ENCODE measurements around the gene HSP90B1.

The HSP90B1 gene

DNA sequence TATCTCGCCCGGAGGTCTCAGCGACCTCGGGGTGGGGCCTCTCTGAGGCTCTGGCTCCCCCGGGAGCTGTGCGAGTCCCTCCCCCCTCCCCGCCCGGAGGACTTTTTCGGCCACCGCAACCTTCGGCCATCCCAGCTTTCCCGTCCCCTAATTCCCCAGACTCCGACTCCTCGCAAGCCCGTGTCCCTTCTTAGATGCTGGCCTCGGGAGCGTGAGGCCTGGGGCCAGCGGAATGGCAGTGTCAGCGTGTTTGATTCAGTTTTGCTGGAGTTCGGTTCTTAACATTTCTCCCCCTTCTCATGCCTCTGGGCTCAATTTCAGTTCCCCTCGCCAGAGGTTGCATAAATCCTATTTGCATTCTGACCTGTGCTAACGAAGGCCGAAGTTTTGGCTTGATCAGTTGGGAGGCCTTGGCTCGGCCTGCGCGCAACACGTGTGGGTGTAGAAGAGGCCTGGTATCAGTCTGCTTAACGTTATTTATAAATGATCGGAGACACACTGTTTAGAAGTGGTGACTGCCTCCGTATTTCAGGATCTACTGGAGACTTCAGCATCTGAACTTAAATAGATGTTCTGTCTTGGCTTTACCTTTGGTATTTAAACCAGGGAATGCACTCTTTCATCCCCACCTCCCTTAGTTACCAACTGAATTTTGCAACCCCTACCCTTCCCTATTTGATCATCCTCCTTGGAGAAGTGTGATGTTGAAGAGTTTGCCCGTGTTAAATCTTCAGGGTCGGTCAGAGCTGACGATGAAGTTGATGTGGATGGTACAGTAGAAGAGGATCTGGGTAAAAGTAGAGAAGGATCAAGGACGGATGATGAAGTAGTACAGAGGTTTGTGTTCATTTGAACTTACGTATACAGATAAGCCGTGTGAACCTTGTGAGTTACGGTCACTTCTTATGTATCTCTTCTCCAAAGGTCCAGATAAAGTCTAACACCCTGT lies 851 bp downstream of the HSP90B1 start:
- DNase-seq = no peak

DNA sequence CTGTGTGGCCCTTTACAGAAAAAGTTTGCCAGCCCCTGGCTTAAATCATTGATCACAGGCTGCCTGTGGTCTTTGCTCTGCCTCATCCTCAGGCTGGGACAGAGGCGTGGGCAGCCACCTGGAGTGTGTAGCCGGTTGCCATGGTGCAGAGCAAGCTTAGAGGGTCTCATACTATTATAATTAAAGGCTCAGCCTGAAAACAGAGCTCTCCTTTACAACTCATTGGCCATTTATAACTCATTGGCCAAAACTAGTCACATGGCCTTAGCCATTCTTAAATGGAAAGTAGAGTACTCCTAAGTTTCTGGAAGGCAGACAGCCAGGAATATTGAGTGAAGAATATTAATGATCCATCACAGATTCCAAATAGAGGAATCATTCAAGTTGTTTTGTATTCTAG lies 3.0 kb downstream of the HSP90B1 start:
- no peak for DNase-seq

DNA sequence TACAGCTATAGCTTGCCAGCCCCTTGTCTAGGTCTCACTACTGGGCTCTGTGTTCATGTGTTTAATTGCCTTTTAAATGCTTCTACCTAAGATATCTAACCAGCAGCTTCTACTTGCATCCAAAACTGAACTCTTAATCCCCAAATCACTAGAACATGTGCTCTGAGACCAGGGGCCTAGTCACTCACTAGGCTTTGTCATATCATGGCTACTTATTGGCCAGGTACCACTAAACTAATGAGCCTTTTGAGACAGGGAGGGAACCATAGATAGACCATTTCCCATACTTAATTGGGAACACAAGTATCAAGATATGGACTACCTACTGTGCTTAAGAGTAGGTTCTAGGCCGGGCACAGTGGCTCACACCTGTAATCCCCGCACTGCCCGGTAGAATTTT lies 6.5 kb downstream of the HSP90B1 start:
- DNase-seq = no peak

DNA sequence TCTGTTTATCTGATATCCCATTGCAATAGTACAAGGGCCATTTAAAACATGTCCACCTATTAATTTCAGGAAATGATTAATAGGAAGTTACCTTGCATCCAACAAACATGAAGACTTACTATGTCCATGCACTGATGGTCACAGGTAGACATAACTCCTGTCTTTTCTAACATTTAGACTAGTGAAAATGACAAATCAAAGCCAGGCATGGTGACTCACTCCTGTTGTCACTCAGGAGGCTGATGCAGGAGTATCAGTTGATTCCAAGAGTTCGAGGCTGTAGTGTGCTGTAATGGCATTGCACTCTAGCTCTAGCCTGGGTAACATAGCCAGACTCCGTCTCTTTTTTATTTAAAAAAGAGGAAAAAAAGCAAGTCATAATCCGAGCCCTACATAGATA lies 14.8 kb downstream of the HSP90B1 start:
- no peak for DNase-seq

DNA sequence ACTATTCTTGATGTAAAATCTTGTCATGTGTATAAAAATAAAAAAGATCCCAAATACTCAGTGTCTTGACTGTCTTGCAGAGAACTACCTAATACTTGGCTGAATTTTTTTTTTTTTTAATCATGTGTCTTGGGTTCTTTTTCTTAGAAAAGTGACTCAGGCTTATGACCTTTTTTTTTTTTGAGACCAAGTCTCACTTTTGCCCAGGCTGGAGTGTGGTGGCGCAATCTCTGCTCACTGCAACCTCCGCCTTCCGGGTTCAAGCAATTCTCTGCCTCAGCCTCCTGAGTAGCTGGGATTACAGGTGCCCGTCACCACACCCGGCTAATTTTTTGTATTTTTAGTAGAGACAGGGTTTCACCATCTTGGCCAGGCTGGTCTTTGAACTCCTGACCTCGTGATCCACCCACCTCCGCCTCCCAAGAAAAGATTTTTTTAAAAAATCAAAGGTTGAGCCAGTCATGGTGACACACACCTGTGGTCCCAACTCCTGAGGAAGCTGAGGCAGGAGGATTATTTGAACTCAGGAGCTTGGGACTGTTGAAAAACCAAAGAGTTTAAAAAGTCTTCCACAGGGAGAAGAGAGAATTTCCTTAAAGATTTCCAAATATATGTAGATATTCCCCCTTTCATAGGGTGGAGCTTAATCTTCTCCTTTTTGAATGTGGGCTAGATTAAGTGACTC lies 17.8 kb downstream of the HSP90B1 start:
- no peak for DNase-seq

DNA sequence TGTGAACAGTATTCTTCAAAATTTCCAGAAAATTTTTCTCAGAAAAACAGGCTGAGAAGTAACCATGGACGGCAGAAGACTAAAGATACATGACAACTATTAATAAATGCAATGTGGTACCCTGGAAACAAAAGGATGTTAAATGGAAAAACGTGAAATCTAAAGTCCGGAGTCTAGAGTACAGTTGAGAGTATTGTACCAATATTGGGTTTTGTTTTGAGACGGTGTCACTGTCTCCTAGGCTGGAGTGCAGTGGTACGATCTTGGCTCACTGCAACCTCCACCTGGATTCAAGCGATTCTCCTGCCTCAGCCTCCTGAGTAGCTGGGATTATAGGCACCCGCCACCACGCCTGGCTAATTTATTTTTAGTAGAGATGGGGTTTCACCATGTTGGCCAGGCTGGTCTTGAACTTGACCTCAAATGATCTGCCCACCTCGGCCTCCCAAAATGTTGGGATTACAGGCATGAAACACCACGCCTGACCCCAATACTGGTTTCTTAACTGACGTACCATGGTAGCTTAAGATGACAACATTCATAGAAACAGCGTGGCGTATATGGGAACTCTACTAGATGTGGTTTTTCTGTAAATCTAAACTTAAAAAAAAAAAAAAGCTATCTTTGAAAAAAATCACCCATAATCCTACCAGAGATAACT lies 18.7 kb downstream of the HSP90B1 start:
- DNase-seq = no peak

DNA sequence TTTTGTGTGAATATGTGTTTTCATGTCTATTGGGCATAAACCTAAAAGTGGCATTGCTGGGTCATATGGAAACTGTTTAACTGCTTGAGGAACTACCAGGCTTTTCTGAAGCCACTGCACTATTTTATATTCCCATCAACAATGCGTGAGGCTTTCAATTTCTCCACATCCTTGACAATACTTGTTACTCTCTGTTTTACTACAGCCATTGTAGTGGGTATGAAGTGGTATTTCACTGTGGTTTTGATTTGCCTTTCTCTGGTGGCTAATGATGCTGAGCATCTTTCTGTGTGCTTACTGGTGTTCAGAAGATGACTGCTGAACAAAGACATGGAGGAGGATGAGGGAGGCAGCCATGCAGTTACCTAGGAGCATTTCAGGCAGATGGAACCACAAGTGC lies 22.3 kb downstream of the HSP90B1 start:
- no peak for DNase-seq

DNA sequence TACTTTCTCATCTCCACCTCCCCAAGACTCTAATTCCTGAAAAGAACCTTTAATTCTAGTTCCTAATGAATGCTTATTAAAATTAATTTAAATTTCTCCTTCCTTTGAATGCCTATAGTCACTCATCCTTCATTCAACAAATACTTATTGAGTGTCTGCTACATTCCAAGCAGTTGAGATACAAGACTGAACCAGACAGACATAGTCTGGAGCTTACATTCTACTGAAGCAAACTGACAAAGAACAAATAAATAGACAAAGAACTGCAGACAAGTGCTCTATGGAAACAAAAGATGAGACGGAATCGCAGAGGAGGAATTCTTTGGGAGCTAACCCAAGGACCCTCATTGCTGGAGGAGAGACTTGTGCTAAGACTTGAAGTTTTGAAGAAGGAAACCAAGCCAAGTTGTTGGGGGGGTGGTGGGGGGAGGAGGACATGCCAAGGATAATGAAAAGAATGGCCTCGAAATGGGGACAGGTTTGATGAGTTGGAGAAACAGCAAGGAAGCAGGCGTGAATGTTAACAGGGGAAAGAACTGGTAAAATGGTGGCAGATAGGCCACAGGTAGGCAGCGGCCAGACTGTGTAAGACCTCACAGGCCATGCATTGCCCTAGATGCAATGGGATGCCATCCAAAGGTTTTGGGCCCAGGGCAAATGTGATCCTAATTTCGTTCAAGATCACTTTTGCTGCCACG lies 25.8 kb downstream of the HSP90B1 start:
- no peak for DNase-seq

DNA sequence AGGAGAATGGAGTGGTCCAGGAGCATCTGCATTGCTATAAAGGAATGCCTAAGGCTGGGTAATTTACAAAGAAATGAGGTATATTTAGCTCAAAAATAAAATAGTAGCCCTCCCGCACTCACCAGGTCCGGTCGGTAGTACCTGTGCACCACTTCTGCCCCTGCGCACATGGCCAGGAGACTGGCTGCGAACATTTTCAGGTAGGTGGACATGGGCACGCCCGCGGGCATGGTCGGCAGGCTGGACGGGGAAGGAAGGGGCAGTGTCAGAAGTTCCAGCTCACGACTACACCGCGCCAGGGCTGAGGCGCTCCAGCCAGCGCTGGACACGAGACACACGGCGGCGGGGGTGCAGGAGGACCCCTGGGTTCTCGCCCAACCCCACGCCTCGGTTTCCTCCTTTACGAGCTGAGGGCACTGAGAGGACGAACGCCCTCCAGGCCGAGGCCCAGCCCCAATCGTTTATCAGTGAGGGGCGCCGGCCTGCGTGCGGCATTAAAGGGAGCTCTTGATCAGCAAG lies 26.4 kb downstream of the HSP90B1 start:
- DNase-seq = peak; percentile 3

DNA sequence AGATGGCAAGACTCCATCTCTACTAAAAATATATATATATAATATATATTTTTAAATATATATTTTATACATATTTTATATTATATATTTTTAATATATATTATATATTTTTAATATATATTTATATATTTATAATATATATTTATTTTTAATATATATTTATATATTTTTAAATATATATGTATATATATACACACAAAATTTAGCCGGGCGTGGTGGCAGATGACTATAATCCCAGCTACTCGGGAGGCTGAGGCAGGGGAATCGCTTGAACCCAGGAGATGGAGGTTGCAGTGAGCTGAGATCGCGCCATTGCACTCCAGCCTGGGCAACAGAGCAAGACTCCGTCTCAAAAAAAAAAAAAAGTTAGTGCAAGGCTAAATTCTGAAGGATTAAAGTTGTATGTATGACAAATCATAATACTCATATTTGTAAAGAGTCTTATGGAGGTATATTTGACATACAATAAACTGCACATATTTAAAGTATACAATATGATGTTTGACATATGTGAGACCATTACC lies 27.7 kb downstream of the HSP90B1 start:
- DNase-seq = no peak

DNA sequence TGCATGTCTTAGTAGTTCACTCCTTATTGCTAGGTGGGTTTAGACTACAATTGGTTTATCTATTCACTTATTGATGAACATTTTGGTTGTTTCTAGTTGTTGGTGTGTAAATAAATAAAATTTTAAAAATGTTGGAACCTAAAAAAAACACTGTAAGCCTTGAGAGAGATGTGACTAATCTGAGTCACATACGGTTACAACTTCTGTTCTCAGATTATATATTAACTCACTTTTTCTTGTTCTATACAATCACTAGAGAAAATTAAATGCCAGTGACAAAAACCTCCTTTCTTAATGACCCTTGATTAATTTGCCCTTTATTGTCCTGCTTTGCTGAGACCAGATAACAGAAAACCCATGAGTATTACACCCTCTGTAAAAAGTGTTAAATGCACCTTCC lies 28.4 kb downstream of the HSP90B1 start:
- no peak for DNase-seq

DNA sequence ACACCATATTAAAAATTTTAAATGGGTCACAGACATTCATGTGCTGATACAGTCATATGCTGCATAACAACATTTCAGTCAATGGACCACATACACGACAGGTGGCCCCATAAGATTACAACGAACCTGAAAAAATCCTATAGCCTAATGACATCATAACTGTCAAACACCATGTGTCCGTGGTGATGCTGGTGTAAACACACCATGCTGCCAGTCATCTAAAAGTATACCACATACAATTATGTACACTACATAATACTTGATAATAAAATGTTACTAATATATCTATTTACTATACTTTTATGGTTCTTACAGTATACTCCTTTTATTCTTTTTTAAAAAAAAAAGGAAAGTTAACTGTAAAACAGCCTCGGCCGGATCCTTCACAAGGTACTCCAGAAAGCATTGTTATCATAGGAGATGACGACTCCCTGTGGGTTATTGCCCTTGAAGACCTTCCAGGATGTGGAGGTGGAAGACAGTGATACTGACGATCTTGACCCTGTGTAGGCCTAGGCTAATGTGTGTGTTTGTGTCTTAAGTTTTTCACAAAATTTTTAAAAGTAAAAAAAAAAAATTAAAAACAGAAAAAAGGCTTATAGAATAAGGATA lies 30.5 kb downstream of the HSP90B1 start:
- DNase-seq = no peak

DNA sequence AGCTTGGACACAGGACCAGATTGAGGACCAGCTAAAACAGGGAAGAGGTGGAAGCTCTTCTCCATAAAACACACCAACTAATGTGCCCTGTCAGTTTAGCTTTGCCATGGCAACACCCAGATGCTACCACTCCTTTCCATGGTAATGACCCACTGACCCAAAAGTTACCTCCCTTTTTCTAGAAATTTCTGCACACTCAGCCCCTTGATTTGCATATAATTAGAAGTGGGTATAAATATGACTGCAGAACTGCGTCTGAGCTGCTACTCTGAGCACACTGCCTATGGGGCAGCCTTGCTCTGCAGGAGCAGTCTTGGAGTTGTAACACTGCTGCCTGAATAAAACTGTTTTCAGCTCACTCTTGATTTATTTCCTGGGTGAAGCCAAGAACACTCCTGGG lies 32.3 kb downstream of the HSP90B1 start:
- no peak for DNase-seq

DNA sequence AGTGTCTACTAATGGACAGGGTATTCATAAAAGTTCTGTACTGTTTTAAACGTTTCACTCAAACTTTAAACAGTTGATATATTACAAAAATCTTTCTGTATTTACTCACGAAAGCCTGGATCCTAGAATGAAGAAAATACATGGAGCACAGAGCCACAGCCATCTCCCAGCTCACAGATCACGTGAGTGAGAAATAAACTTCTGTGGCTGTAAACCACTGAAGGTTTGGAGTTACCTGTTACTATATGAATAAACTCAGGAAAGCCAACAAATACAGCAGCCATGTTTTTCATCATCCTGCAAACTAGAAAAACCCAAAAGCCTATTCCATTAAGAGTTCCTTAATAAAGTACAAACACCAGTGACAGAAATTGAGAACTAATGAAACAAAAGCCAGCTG lies 34.6 kb downstream of the HSP90B1 start:
- DNase-seq = no peak

DNA sequence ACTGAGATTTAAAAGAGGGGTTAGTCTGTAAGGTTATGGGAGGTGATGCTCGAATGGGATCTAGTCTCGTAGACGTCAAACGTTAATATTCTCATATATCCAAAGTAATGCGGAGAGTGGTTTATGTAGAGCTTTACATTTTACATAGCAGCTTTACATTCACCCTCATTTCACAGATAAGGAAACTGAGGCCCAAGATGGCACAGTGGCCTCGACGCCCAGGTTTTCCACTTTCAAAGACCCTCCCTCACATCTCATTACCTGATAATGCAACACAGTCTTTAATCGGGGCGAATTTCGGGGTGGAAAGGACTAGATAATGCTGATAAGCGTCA lies 35.0 kb downstream of the HSP90B1 start:
- DNase-seq = no peak

DNA sequence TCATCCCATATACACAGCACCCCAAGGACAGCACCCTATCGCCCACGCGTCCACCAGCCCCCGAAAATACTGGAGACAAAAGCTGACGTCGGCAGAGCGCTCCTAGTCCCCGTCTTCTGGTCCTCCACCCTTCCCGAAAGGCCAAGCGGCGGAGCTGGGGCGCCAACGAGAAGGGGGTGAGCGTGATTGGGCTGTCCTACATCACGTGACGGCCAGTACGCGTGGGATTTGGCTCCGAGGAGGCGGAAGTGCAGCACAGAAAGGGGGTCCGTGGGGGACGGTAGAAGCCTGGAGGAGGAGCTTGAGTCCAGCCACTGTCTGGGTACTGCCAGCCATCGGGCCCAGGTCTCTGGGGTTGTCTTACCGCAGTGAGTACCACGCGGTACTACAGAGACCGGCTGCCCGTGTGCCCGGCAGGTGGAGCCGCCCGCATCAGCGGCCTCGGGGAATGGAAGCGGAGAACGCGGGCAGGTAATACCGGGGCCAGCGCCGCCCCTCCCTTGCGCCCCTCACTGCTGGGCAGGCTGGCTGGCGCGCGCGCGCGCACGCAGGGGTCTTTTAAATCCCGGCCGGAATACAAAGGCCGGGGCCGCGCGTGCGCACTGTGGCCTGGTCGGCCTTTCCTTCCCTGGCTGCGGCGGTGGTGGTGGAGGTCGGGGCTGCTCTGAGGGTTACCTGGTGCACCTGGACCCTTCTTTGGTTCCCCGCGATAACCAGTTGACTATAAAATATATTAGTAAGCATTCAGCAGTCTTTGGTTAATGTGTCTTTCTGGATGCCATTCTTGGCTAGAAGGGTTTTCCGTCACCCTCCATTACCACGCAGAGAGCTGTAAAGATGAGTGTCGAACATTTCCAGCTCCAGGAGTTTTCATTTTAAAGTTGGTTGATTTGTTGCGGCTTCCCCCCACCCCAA lies 35.6 kb downstream of the HSP90B1 start, which contains the start of gene TDG:
Gene TDG (plus strand): TSS at position 283 of the 915 bp plus-strand sequence. CDS start 166 bp downstream, at position 449.
- DNase-seq = peak; percentile 98

DNA sequence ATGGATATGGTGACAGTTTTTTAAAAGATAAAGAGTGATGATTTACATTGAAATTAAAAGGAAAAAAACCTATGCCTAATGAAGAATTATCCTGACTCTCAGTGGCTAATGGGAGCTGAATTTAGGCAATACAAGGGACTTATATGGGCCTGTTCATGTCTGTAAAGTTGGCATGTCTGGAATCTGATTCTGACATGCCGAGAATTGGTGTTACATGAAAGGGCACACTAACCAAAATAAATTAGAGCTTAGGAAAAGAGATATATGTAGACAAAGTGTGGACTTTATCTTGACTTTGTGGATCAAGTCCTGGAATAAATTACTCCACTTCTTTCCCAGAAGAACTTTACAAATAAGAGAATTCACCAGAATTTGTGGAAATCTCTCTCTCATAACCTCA lies 36.5 kb downstream of the HSP90B1 start:
- no peak for DNase-seq

DNA sequence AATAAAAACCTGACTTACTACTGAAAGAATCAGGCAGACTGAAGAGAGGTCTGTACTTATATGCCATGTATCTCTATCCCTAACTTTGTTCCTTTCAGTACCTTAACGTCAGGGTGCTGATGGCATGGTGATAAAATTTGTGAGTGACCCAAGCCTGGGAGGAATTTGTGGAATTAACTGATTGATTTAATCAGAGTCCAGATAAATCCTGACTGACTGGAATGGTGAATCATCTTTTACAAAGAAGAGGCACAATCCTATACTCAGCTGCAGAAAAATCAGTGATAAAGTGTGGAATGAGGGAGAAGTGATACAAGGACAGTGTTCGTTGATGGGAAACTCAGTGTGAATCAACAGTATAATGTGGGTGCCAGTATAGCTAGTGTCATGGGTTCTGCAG lies 39.2 kb downstream of the HSP90B1 start:
- DNase-seq = no peak

DNA sequence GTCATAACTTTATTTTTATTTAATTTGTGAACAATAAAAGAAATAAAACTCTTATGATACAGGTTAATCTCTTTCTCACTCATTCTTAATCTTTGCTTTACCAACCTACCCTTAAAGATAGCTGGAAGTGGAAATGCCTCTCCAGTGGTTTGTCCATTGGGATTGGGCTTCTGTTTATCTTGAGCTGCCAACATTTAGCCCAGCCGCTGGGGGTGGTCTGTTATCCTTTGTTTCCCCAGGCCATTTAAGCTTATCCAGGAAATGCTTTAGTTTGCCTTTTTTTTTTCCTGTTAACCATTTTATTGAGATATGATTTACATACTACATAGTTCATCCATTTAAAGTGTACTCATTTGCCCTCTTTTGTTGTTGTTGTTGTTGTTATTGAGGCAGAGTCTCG lies 43.7 kb downstream of the HSP90B1 start:
- no peak for DNase-seq

DNA sequence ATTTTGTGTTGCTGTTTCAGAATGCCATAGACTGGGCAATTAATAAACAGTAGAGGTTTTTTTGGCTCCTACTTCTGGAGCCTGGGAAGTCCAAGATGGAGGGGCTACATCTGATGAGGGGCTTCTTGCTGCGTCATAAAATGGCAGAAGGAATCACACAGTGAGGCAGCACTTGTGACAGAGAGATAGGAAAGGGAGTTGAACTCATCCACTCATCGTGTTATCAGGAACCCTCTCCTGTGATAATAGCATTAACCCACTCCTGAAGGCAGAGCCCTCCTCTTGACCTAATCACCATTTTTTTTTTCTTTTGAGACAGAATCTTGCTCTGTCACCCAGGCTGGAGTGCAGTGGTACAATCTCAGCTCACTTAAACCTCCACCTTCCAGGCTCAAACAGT lies 45.2 kb downstream of the HSP90B1 start:
- no peak for DNase-seq

DNA sequence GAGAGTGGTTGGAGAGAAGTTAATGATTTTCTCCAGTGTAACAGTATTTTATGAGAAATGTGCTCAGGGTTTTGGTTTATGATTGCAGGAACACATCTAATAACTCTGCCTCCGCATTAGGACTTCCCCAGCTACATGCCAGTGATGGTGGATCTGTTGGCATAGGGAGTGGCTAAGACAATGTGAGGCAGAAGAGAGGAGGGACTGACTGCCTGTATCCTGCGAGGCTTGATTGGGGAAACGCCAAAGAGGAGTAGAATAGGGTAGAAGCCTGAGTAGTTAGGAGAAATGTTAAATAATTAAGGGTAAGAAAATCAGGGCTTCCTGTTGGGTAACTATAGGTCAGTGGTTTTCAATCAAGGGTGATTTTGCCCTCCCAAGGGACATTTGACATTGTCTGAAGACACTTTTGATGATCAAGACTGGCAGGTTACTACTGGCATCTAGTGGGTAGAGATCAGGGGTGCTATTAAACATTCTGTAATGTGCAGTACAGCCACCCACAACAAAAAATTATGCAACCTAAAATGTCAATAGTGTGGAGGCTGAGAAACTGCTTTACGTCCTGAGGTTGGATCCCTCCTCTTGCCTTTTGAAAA lies 48.3 kb downstream of the HSP90B1 start:
- DNase-seq = no peak
